ENCODE measurements around the gene EFCAB14. TPM values are rescaled to one million over a fixed set of nuclear protein-coding genes. Genes with fewer than 3 reads are reported as not detected.
"Not testable (repeated sequence)": the region's sequence is repeated elsewhere in the genome, so short reads cannot be mapped to it uniquely, and the experiment has no call there.

EFCAB14 gene
- total RNA-seq, 1 donor: 63.7 TPM

GRCh38 chr1:46654012-46654411, 64.9 kb downstream of the EFCAB14 start:
- Histone ChIP-seq H3K4me3 (ENCODE audit: insufficient read depth, low read length) (no peak overlapping the region), H3K9me3 (ENCODE audit: low read depth, low read length) (no peaks in the 10 kb centered on the region), H3K79me2 (ENCODE audit: insufficient read depth, low read length) (no peaks in the 10 kb centered on the region), H2AFZ (ENCODE audit: low read length) (no peak overlapping the region), H3K27me3 (ENCODE audit: insufficient read depth, low read length) (no peaks in the 10 kb centered on the region), H3K27ac (ENCODE audit: low read depth, low read length) (no peak overlapping the region), H3K4me2 (ENCODE audit: insufficient read depth, low read length) (no peak overlapping the region), H3K36me3 (ENCODE audit: insufficient read depth, low read length) (peaks cover 47% of the 10 kb centered on the region), H4K20me1 (ENCODE audit: insufficient read depth, low read length) (no peaks in the 10 kb centered on the region), H3K4me1 (ENCODE audit: insufficient read depth, low read length) (no peaks in the 10 kb centered on the region)
- DNase-seq (ENCODE audit: insufficient read length, low spot score, missing footprints): no peak
- TF ChIP-seq CTCF (IDR thresholded peaks at IDR 0.05; ENCODE audit: extremely low read depth, low read depth, low read length): no peak

- DNase-seq (ENCODE audit: insufficient read length, low spot score, missing footprints): no peak
- Histone ChIP-seq H3K27ac (ENCODE audit: low read depth, low read length) (no peak overlapping the region), H3K36me3 (ENCODE audit: insufficient read depth, low read length) (peaks cover 51% of the 10 kb centered on the region), H3K79me2 (ENCODE audit: insufficient read depth, low read length) (no peaks in the 10 kb centered on the region), H3K27me3 (ENCODE audit: insufficient read depth, low read length) (no peaks in the 10 kb centered on the region), H4K20me1 (ENCODE audit: insufficient read depth, low read length) (no peaks in the 10 kb centered on the region), H3K4me3 (ENCODE audit: insufficient read depth, low read length) (no peak overlapping the region), H3K4me2 (ENCODE audit: insufficient read depth, low read length) (no peak overlapping the region), H3K4me1 (ENCODE audit: insufficient read depth, low read length) (no peaks in the 10 kb centered on the region), H3K9me3 (ENCODE audit: low read depth, low read length) (no peaks in the 10 kb centered on the region), H2AFZ (ENCODE audit: low read length) (no peak overlapping the region)
- no peak for TF ChIP-seq CTCF (IDR thresholded peaks at IDR 0.05; ENCODE audit: extremely low read depth, low read depth, low read length)
Measured at GRCh38 chr1:46653405-46653958, 65.4 kb downstream of the EFCAB14 start.

GRCh38 chr1:46652321-46653100, 66.4 kb downstream of the EFCAB14 start:
- no peaks in the 10 kb centered on the region for H3K27me3 ChIP-seq (ENCODE audit: insufficient read depth, low read length)
- peaks cover 44% of the 10 kb centered on the region for H3K36me3 ChIP-seq (ENCODE audit: insufficient read depth, low read length)
- H3K27ac ChIP-seq (ENCODE audit: low read depth, low read length): no peak overlapping the region
- no peak overlapping the region for H3K4me3 ChIP-seq (ENCODE audit: insufficient read depth, low read length)
- no peak for DNase-seq (ENCODE audit: insufficient read length, low spot score, missing footprints)
- no peaks in the 10 kb centered on the region for H3K79me2 ChIP-seq (ENCODE audit: insufficient read depth, low read length)
- H3K9me3 ChIP-seq (ENCODE audit: low read depth, low read length): no peaks in the 10 kb centered on the region
- H2AFZ ChIP-seq (ENCODE audit: low read length): no peak overlapping the region
- H4K20me1 ChIP-seq (ENCODE audit: insufficient read depth, low read length): no peaks in the 10 kb centered on the region
- H3K4me2 ChIP-seq (ENCODE audit: insufficient read depth, low read length): no peak overlapping the region
- no peak for TF ChIP-seq CTCF (IDR thresholded peaks at IDR 0.05; ENCODE audit: extremely low read depth, low read depth, low read length)
- no peaks in the 10 kb centered on the region for H3K4me1 ChIP-seq (ENCODE audit: insufficient read depth, low read length)

GRCh38 chr1:46651152-46651551, 67.8 kb downstream of the EFCAB14 start:
- not testable (repeated sequence) for H3K79me2 ChIP-seq (ENCODE audit: insufficient read depth, low read length); H3K27me3 ChIP-seq (ENCODE audit: insufficient read depth, low read length); H3K4me1 ChIP-seq (ENCODE audit: insufficient read depth, low read length); H3K27ac ChIP-seq (ENCODE audit: low read depth, low read length); H3K4me2 ChIP-seq (ENCODE audit: insufficient read depth, low read length); H3K9me3 ChIP-seq (ENCODE audit: low read depth, low read length); H3K4me3 ChIP-seq (ENCODE audit: insufficient read depth, low read length); DNase-seq (ENCODE audit: insufficient read length, low spot score, missing footprints); H2AFZ ChIP-seq (ENCODE audit: low read length); H4K20me1 ChIP-seq (ENCODE audit: insufficient read depth, low read length)
- H3K36me3 ChIP-seq (ENCODE audit: insufficient read depth, low read length): peaks cover 39% of the 10 kb centered on the region

All from osteoblast (primary cell).